OCI-LY1 (cell line): ENCODE data around the gene RRAGD.

Experiments
- H2AFZ ChIP-seq: fragments of 200-600 bp; sonication (generic), shearing (Covaris generic); 2 replicates; pipeline ENCODE4 v1.6.0; 2014; ENCODE audit warnings: antibody characterized with exemption, mild to moderate bottlenecking, low read length
- H3F3A ChIP-seq: fragments of 200-600 bp; sonication (generic), shearing (Covaris generic); 2 replicates; pipeline ENCODE4 v1.6.0; 2014; ENCODE audit warnings: mild to moderate bottlenecking, antibody characterized with exemption, low read length, moderate library complexity; ENCODE audit not compliant: insufficient read depth
- H3K27ac ChIP-seq: fragments of 200-600 bp; sonication (generic); 2 replicates; pipeline ENCODE4 v1.5.1; 2014; ENCODE audit warnings: low read length, mixed run types, mild to moderate bottlenecking, low read depth; ENCODE audit not compliant: poor library complexity, severe bottlenecking
- H3K27me3 ChIP-seq: fragments of 200-600 bp; sonication (generic); 2 replicates; pipeline ENCODE4 v1.6.0; 2014; ENCODE audit warnings: antibody characterized with exemption, mild to moderate bottlenecking, low read length, moderate library complexity; ENCODE audit not compliant: insufficient read depth
- H3K36me3 ChIP-seq: fragments of 200-600 bp; sonication (generic); 2 replicates; pipeline ENCODE4 v1.6.1; 2014; ENCODE audit warnings: mild to moderate bottlenecking, antibody characterized with exemption, low read length, moderate library complexity, mixed read lengths; ENCODE audit not compliant: insufficient read depth
- H3K4me1 ChIP-seq: fragments of 200-600 bp; sonication (generic); 2 replicates; pipeline ENCODE4 v1.5.1; 2014; ENCODE audit warnings: mild to moderate bottlenecking, low read length, moderate library complexity; ENCODE audit not compliant: insufficient read depth, severe bottlenecking
- H3K4me2 ChIP-seq: fragments of 200-600 bp; sonication (generic), shearing (Covaris generic); 2 replicates; pipeline ENCODE4 v1.6.1; 2014; ENCODE audit warnings: low read length
- H3K4me3 ChIP-seq: fragments of 200-600 bp; sonication (generic); 2 replicates; pipeline ENCODE4 v1.5.1; 2014; ENCODE audit warnings: low read length, low read depth, mild to moderate bottlenecking, mixed read lengths; ENCODE audit not compliant: poor library complexity, severe bottlenecking
- H3K79me2 ChIP-seq: fragments of 200-600 bp; shearing (Covaris generic); 2 replicates; pipeline ENCODE4 v1.6.1; 2016; ENCODE audit warnings: mixed run types, low read length, mixed read lengths; ENCODE audit not compliant: insufficient read depth
- H3K9ac ChIP-seq: fragments of 200-600 bp; sonication (generic), shearing (Covaris generic); 2 replicates; pipeline ENCODE4 v1.6.1; 2014; ENCODE audit warnings: mild to moderate bottlenecking, low read length, mixed read lengths
- H3K9me2 ChIP-seq: fragments of 200-600 bp; sonication (generic), shearing (Covaris generic); 2 replicates; pipeline ENCODE4 v1.6.1; 2014; ENCODE audit warnings: low read depth, mild to moderate bottlenecking, low read length, mixed read lengths
- H3K9me3 ChIP-seq: fragments of 200-600 bp; shearing (Covaris generic); 2 replicates; pipeline ENCODE4 v1.6.1; 2014; ENCODE audit warnings: low read length, mixed read lengths
- H4K20me1 ChIP-seq: fragments of 200-600 bp; sonication (generic), shearing (Covaris generic); 2 replicates; pipeline ENCODE4 v1.6.0; 2016; ENCODE audit warnings: mild to moderate bottlenecking, low read length; ENCODE audit not compliant: insufficient read depth
- EZH2 ChIP-seq: fragments of 200-600 bp; sonication (generic), shearing (Covaris generic); IDR thresholded peaks from 2 replicates; pipeline ENCODE4 v1.8.0; 2017; ENCODE audit warnings: borderline replicate concordance, mixed run types, mild to moderate bottlenecking, antibody characterized with exemption, low read length, moderate library complexity, mixed read lengths
- TF ChIP-seq, protein P1 (sequence below): fragments of 200-600 bp; sonication (generic), shearing (Covaris generic); IDR thresholded peaks from 2 replicates; pipeline ENCODE4 v1.5.1; 2017; ENCODE audit warnings: mild to moderate bottlenecking, antibody characterized with exemption, low read length, moderate library complexity, mixed read lengths

Gene RRAGD

DNA sequence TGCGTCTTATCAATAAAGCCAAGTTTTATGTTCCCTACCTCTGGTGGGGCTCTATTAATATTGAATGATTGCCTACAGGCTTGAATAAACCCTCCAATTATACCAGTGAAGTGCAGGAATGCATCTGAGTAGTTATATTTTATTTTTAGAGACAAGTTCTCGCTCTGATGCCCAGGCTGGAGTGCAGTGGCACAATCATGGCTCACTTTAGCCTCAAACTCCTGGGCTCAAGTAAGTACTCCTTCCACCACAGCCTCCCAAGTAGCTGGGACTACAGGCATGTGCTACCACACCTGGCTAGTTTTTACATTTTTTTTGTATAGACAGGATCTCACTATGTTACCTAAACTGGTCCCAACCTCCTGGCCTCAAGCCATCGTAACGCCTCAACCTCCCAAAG is 33.4 kb downstream of the RRAGD start:
- H3K36me3 ChIP-seq = no peaks in the 10 kb centered on the region
- no peaks in the 10 kb centered on the region for H3K9me3 ChIP-seq
- no peak overlapping the region for H3K27ac ChIP-seq
- H3F3A ChIP-seq = no peaks in the 10 kb centered on the region
- no peaks in the 10 kb centered on the region for H4K20me1 ChIP-seq
- H3K27me3 ChIP-seq = no peaks in the 10 kb centered on the region
- no peak overlapping the region for H3K9ac ChIP-seq
- TF ChIP-seq, protein P1, sequence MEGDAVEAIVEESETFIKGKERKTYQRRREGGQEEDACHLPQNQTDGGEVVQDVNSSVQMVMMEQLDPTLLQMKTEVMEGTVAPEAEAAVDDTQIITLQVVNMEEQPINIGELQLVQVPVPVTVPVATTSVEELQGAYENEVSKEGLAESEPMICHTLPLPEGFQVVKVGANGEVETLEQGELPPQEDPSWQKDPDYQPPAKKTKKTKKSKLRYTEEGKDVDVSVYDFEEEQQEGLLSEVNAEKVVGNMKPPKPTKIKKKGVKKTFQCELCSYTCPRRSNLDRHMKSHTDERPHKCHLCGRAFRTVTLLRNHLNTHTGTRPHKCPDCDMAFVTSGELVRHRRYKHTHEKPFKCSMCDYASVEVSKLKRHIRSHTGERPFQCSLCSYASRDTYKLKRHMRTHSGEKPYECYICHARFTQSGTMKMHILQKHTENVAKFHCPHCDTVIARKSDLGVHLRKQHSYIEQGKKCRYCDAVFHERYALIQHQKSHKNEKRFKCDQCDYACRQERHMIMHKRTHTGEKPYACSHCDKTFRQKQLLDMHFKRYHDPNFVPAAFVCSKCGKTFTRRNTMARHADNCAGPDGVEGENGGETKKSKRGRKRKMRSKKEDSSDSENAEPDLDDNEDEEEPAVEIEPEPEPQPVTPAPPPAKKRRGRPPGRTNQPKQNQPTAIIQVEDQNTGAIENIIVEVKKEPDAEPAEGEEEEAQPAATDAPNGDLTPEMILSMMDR = no peak
- no peak for TF ChIP-seq EZH2
- no peaks in the 10 kb centered on the region for H3K9me2 ChIP-seq
- H2AFZ ChIP-seq = no peak overlapping the region
- H3K79me2 ChIP-seq = no peaks in the 10 kb centered on the region
- H3K4me1 ChIP-seq = peaks cover 25% of the 10 kb centered on the region
- no peak overlapping the region for H3K4me3 ChIP-seq
- no peak overlapping the region for H3K4me2 ChIP-seq

DNA sequence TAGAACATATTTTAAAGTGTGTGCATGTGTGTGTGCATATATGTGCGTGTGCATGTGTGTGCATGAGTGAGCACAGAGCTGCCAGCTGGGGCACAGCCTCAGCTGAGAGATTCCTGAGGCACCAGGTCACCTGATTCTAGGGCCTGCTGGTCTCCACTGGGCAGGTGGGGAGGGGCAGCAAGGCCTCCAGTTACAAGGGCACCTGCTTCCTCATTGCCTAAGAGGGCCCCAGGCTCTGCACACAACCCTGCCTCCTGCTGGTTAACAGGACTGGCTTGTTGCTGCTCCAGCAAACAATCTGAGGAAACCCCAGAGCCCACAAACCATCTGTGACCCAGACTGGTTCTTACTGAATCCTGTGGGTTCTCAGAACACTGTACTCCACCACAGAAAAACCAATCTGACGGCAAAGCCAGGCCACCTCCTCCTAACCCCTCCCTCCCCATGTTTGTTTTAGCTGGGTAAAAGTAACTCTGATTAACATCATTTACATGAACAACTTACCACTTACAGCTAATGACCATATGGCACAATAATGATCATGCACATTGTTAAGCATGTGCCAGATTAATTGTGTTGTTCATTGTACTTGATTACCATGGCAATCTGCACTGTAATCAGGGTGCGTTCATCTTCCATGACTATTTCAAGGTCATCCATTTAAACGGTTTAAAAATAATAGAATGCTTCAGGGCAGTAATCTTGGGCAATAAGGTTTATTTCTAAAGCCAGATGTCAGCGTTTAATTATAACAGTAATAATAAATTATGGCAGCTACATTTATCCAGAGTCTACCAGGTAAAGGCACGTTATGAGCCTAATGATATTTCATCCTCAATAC is 36.4 kb downstream of the RRAGD start:
- no peak for TF ChIP-seq EZH2
- TF ChIP-seq, protein P1 = peak; percentile 68
- peak overlapping the region; percentile 14; the same call in 1 of the 2 replicates for H3K4me2 ChIP-seq
- no peak overlapping the region for H3K4me3 ChIP-seq
- H4K20me1 ChIP-seq = no peaks in the 10 kb centered on the region
- no peaks in the 10 kb centered on the region for H3F3A ChIP-seq
- H3K4me1 ChIP-seq = peaks cover 42% of the 10 kb centered on the region
- no peaks in the 10 kb centered on the region for H3K79me2 ChIP-seq
- no peak overlapping the region for H2AFZ ChIP-seq
- no peaks in the 10 kb centered on the region for H3K9me2 ChIP-seq
- H3K36me3 ChIP-seq = no peaks in the 10 kb centered on the region
- H3K9ac ChIP-seq = peak overlapping the region; percentile 20; the same call in 1 of the 2 replicates
- H3K9me3 ChIP-seq = no peaks in the 10 kb centered on the region
- no peaks in the 10 kb centered on the region for H3K27me3 ChIP-seq
- H3K27ac ChIP-seq = peak overlapping the region; percentile 65

DNA sequence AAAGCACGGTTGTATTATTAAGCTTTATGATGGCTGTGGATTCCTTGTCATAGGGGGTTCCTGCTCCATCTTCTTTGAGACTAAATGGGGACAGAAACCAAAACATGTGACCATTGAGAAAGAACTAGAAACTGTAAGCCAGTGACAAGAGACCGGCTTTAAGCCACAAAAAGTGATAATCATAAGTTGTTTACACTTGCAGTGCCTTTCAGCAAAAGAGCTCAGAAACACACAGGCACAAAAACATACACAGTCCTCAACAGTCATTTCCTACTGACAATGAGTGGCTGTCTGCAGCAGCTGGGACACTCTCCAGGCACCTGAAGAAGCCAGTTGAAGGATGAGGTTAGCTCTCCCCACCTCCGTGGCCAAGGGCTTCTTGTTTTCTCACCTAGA is 39.6 kb downstream of the RRAGD start:
- H3F3A ChIP-seq = no peaks in the 10 kb centered on the region
- no peaks in the 10 kb centered on the region for H3K27me3 ChIP-seq
- peaks cover 53% of the 10 kb centered on the region for H3K4me1 ChIP-seq
- H2AFZ ChIP-seq = peak overlapping the region; percentile 89
- H3K27ac ChIP-seq = peak overlapping the region; percentile 76
- H3K9me2 ChIP-seq = no peaks in the 10 kb centered on the region
- no peaks in the 10 kb centered on the region for H3K9me3 ChIP-seq
- H3K79me2 ChIP-seq = no peaks in the 10 kb centered on the region
- H3K36me3 ChIP-seq = no peaks in the 10 kb centered on the region
- no peak overlapping the region for H3K4me3 ChIP-seq
- H4K20me1 ChIP-seq = no peaks in the 10 kb centered on the region
- TF ChIP-seq, protein P1 = no peak
- TF ChIP-seq EZH2 = no peak
- H3K9ac ChIP-seq = peak overlapping the region; percentile 54
- peak overlapping the region; percentile 42 for H3K4me2 ChIP-seq
